ENCODE data around the gene ADAMTS19.

The ADAMTS19 gene

GRCh38 chr5:129508606-129509005 is 48.5 kb downstream of the ADAMTS19 start:
- no peaks in the 10 kb centered on the region for H3K4me1 ChIP-seq (ENCODE audit: control insufficient read depth, insufficient read depth, low read length)
- no CpG with 5 or more reads among the region's 2 CpGs for WGBS (ENCODE audit: insufficient coverage, insufficient read length)
- H3K36me3 ChIP-seq (ENCODE audit: control insufficient read depth, insufficient read depth, low read length), result no peaks in the 10 kb centered on the region
- no peak overlapping the region for H3K4me3 ChIP-seq (ENCODE audit: low read length)
- H3K9me3 ChIP-seq (ENCODE audit: control insufficient read depth, insufficient read depth, low read length), result no peaks in the 10 kb centered on the region
- no peaks in the 10 kb centered on the region for H3K27me3 ChIP-seq (ENCODE audit: control insufficient read depth, insufficient read depth, low read length)
- H3K27ac ChIP-seq (ENCODE audit: low read length), result no peak overlapping the region
- DNase-seq (ENCODE audit: low read depth, low spot score), result no peak

DNA sequence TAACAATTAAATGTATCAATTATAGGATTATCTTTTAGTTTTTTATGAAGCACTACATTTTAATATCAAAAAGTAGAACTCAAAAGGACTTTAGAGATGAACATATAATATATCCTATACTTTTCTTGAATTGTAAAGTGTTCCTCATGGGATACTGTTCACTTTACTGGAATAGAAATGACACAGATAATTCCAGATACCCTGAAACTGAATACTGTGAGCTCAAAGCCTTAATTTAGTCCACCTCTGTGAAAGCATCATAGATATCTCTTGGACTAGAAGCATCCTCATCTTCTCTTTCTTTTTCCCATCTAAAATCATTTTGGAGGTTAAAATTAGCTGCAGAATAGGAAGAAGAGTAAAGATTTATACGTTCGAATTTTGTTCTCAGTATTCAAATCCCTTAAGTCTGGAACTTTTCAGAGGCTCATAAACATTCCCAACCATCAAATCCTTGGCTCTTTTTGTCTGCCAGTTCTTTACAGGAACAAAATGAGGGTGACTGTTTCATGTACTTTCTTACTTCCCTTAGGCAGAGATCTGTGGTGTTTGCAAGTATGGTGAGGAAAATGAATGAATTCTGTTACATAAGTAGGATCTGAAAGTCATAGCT is 49.4 kb downstream of the ADAMTS19 start:
- Histone ChIP-seq H3K27ac (ENCODE audit: low read length) (no peak overlapping the region), H3K4me3 (ENCODE audit: low read length) (no peak overlapping the region), H3K9me3 (ENCODE audit: control insufficient read depth, insufficient read depth, low read length) (no peaks in the 10 kb centered on the region), H3K36me3 (ENCODE audit: control insufficient read depth, insufficient read depth, low read length) (no peaks in the 10 kb centered on the region), H3K27me3 (ENCODE audit: control insufficient read depth, insufficient read depth, low read length) (no peaks in the 10 kb centered on the region), H3K4me1 (ENCODE audit: control insufficient read depth, insufficient read depth, low read length) (no peaks in the 10 kb centered on the region)
- no peak for DNase-seq (ENCODE audit: low read depth, low spot score)
- no CpG with 5 or more reads among the region's 2 CpGs for WGBS (ENCODE audit: insufficient coverage, insufficient read length)

- no peak for DNase-seq (ENCODE audit: low read depth, low spot score)
- H3K36me3 ChIP-seq (ENCODE audit: control insufficient read depth, insufficient read depth, low read length), result no peaks in the 10 kb centered on the region
These were observed 51.2 kb downstream of the ADAMTS19 start for GRCh38 chr5:129511291-129511690.

GRCh38 chr5:129541051-129541450 is 81.0 kb downstream of the ADAMTS19 start:
- no CpG with 5 or more reads among the region's 3 CpGs for WGBS (ENCODE audit: insufficient coverage, insufficient read length)
- H3K27me3 ChIP-seq (ENCODE audit: control insufficient read depth, insufficient read depth, low read length), result no peaks in the 10 kb centered on the region
- H3K27ac ChIP-seq (ENCODE audit: low read length), result no peak overlapping the region
- H3K9me3 ChIP-seq (ENCODE audit: control insufficient read depth, insufficient read depth, low read length), result no peaks in the 10 kb centered on the region
- H3K36me3 ChIP-seq (ENCODE audit: control insufficient read depth, insufficient read depth, low read length), result no peaks in the 10 kb centered on the region
- no peak for DNase-seq (ENCODE audit: low read depth, low spot score)
- H3K4me1 ChIP-seq (ENCODE audit: control insufficient read depth, insufficient read depth, low read length), result no peaks in the 10 kb centered on the region
- no peak overlapping the region for H3K4me3 ChIP-seq (ENCODE audit: low read length)

More at GRCh38 chr5:129511291-129511690, 51.2 kb downstream of the ADAMTS19 start:
- no peak overlapping the region for H3K27ac ChIP-seq (ENCODE audit: low read length)
- H3K4me3 ChIP-seq (ENCODE audit: low read length), result no peak overlapping the region
- no peaks in the 10 kb centered on the region for H3K9me3 ChIP-seq (ENCODE audit: control insufficient read depth, insufficient read depth, low read length)
- H3K4me1 ChIP-seq (ENCODE audit: control insufficient read depth, insufficient read depth, low read length), result no peaks in the 10 kb centered on the region
- no peaks in the 10 kb centered on the region for H3K27me3 ChIP-seq (ENCODE audit: control insufficient read depth, insufficient read depth, low read length)

- Histone ChIP-seq H3K4me1 (ENCODE audit: control insufficient read depth, insufficient read depth, low read length) (no peaks in the 10 kb centered on the region), H3K4me3 (ENCODE audit: low read length) (no peak overlapping the region), H3K36me3 (ENCODE audit: control insufficient read depth, insufficient read depth, low read length) (no peaks in the 10 kb centered on the region), H3K27me3 (ENCODE audit: control insufficient read depth, insufficient read depth, low read length) (no peaks in the 10 kb centered on the region), H3K9me3 (ENCODE audit: control insufficient read depth, insufficient read depth, low read length) (no peaks in the 10 kb centered on the region), H3K27ac (ENCODE audit: low read length) (no peak overlapping the region)
- no CpG with 5 or more reads among the region's 4 CpGs for WGBS (ENCODE audit: insufficient coverage, insufficient read length)
- DNase-seq (ENCODE audit: low read depth, low spot score), result no peak
These were observed 81.7 kb downstream of the ADAMTS19 start for GRCh38 chr5:129541648-129542251.

- H3K9me3 ChIP-seq (ENCODE audit: control insufficient read depth, insufficient read depth, low read length), result no peaks in the 10 kb centered on the region
- DNase-seq (ENCODE audit: low read depth, low spot score), result no peak
- no CpG with 5 or more reads among the region's 1 CpG for WGBS (ENCODE audit: insufficient coverage, insufficient read length)
- no peaks in the 10 kb centered on the region for H3K4me1 ChIP-seq (ENCODE audit: control insufficient read depth, insufficient read depth, low read length)
- H3K36me3 ChIP-seq (ENCODE audit: control insufficient read depth, insufficient read depth, low read length), result no peaks in the 10 kb centered on the region
- H3K27ac ChIP-seq (ENCODE audit: low read length), result no peak overlapping the region
- H3K4me3 ChIP-seq (ENCODE audit: low read length), result no peak overlapping the region
- H3K27me3 ChIP-seq (ENCODE audit: control insufficient read depth, insufficient read depth, low read length), result no peaks in the 10 kb centered on the region
These were observed 87.0 kb downstream of the ADAMTS19 start for GRCh38 chr5:129547137-129547536.

DNA sequence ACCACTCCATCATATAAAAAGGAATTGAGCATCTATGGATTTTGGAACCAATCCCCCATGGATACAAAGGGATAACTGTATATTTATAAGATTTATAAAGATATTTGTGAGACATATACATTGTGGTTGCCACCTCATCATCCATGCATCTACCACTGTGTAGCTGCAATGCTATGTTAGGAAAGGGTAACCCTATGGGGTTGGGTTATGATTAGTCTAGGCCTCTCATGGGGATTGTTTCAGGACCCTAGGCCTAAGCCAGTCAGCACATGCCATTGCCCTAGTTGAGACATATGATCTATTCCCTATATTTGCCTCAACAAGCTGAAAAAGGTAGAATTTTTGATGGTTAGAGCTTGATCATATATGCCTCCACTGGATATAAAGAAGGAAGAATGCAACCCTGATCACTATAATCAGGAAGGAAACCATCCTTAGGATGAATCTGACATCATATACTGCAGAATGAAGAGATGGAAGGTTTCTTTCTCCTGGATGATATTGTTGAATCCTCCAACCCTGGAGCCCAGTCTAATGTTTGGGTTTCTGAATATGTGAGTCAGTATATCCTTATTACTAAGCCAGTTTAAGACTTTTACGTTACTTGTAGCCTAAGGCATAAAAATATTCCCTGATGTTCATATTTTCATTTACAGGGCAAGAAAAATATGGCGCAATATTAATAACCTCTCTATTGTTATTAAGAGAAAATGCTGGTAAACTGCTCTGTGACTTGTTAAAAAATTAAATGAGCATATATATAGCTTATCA is 94.2 kb downstream of the ADAMTS19 start:
- Histone ChIP-seq H3K4me3 (ENCODE audit: low read length) (no peak overlapping the region), H3K27ac (ENCODE audit: low read length) (no peak overlapping the region), H3K9me3 (ENCODE audit: control insufficient read depth, insufficient read depth, low read length) (no peaks in the 10 kb centered on the region), H3K27me3 (ENCODE audit: control insufficient read depth, insufficient read depth, low read length) (no peaks in the 10 kb centered on the region), H3K36me3 (ENCODE audit: control insufficient read depth, insufficient read depth, low read length) (no peaks in the 10 kb centered on the region), H3K4me1 (ENCODE audit: control insufficient read depth, insufficient read depth, low read length) (no peaks in the 10 kb centered on the region)
- no CpG with 5 or more reads among the region's 2 CpGs for WGBS (ENCODE audit: insufficient coverage, insufficient read length)
- DNase-seq (ENCODE audit: low read depth, low spot score), result no peak

GRCh38 chr5:129563585-129563984 is 103.5 kb downstream of the ADAMTS19 start:
- Histone ChIP-seq H3K4me3 (ENCODE audit: low read length) (no peak overlapping the region), H3K9me3 (ENCODE audit: control insufficient read depth, insufficient read depth, low read length) (no peaks in the 10 kb centered on the region), H3K27me3 (ENCODE audit: control insufficient read depth, insufficient read depth, low read length) (no peaks in the 10 kb centered on the region), H3K27ac (ENCODE audit: low read length) (no peak overlapping the region), H3K36me3 (ENCODE audit: control insufficient read depth, insufficient read depth, low read length) (no peaks in the 10 kb centered on the region), H3K4me1 (ENCODE audit: control insufficient read depth, insufficient read depth, low read length) (no peaks in the 10 kb centered on the region)
- WGBS (ENCODE audit: insufficient coverage, insufficient read length), result no CpG with 5 or more reads among the region's 3 CpGs
- no peak for DNase-seq (ENCODE audit: low read depth, low spot score)

DNA sequence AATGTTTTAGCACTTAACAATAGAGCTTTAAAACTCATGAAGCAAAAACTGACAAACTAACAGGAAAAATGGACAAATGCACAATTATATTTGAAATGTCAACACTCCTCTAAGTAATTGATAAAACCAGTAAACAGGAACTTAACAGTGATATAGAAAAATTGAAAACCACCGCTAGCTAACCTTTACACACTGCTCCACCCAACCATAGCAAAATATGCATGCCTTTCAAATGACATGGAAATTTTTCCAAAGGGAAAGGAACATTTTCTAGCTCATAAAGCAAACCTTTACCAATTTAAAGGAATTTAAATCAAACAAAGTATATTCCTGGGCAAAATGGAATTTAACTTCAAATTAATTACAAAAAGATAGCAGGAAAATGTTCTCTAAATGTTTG is 109.2 kb downstream of the ADAMTS19 start:
- no peak for DNase-seq (ENCODE audit: low read depth, low spot score)
- no CpG with 5 or more reads among the region's 1 CpG for WGBS (ENCODE audit: insufficient coverage, insufficient read length)

DNA sequence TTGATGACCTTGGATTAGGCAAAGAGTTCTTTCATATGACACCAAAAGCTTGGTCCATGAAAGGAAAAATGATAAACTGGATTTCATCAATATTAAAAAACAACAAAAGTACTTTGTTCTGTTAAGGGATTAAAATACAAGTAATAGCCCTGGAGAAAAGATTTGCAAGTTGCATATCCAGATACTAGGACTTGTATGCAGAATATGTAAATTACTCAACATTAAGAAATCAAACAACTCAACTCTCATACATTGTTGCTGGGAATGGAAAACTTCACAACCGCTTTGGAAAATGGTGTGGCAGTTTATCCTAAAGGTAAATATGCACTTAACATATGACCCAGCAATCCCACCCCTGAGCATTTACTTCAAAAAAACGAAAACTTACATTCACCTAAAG is 112.0 kb downstream of the ADAMTS19 start:
- DNase-seq (ENCODE audit: low read depth, low spot score), result no peak
- Histone ChIP-seq H3K4me1 (ENCODE audit: control insufficient read depth, insufficient read depth, low read length) (no peaks in the 10 kb centered on the region), H3K27me3 (ENCODE audit: control insufficient read depth, insufficient read depth, low read length) (no peaks in the 10 kb centered on the region), H3K36me3 (ENCODE audit: control insufficient read depth, insufficient read depth, low read length) (no peaks in the 10 kb centered on the region), H3K9me3 (ENCODE audit: control insufficient read depth, insufficient read depth, low read length) (no peaks in the 10 kb centered on the region), H3K4me3 (ENCODE audit: low read length) (no peak overlapping the region), H3K27ac (ENCODE audit: low read length) (no peak overlapping the region)
- 100% methylated on average over 1 of the region's 2 CpGs for WGBS (ENCODE audit: insufficient coverage, insufficient read length)

More for the DNA sequence above, 109.2 kb downstream of the ADAMTS19 start:
- no peak overlapping the region for H3K27ac ChIP-seq (ENCODE audit: low read length)
- no peaks in the 10 kb centered on the region for H3K27me3 ChIP-seq (ENCODE audit: control insufficient read depth, insufficient read depth, low read length)
- no peaks in the 10 kb centered on the region for H3K4me1 ChIP-seq (ENCODE audit: control insufficient read depth, insufficient read depth, low read length)
- no peaks in the 10 kb centered on the region for H3K36me3 ChIP-seq (ENCODE audit: control insufficient read depth, insufficient read depth, low read length)
- H3K9me3 ChIP-seq (ENCODE audit: control insufficient read depth, insufficient read depth, low read length), result no peaks in the 10 kb centered on the region
- H3K4me3 ChIP-seq (ENCODE audit: low read length), result no peak overlapping the region

Data from iPS DF 6.9 (cell line).